Lung (tissue), 12 donors: ENCODE measurements around the gene ICE1. TPM values are rescaled to one million over a fixed set of nuclear protein-coding genes. Genes with fewer than 3 reads are reported as not detected.
A peak's percentile ranks its signal among the peaks of the same experiment; 100 is the strongest.

Source experiments
- ATAC-seq: fragments of 200-7000 bp; cut with Tn5 transposase; one replicate; pipeline ENCODE4 v1.9.1; 2020; ENCODE audit warnings: moderate number of reproducible peaks; ENCODE audit not compliant: insufficient read depth, low FRiP score
- DNase-seq, 3 donors: peaks; one replicate each; pipeline ENCODE4 v3.0.0-alpha.2; 2013 to 2017
- H3K27ac ChIP-seq, 2 donors: one replicate each; pipeline ENCODE4 v1.5.1; 2013; ENCODE audit warnings: mild to moderate bottlenecking in 2 of 2, moderate library complexity in 2 of 2, control low read depth in 1 of 2, inconsistent platforms in 1 of 2, low read depth in 1 of 2, low read length in 1 of 2
- H3K27me3 ChIP-seq, 3 donors: one replicate each; pipeline ENCODE4 v1.5.1; 2013; ENCODE audit warnings: low read length in 2 of 3; ENCODE audit not compliant: control insufficient read depth in 3 of 3, insufficient read depth in 3 of 3
- H3K36me3 ChIP-seq, 4 donors: one replicate each; pipeline ENCODE4 v1.5.1; 2013; ENCODE audit warnings: low read length in 4 of 4, mild to moderate bottlenecking in 1 of 4, moderate library complexity in 1 of 4; ENCODE audit not compliant: control insufficient read depth in 4 of 4, insufficient read depth in 4 of 4
- H3K4me1 ChIP-seq, 5 donors: one replicate each; pipeline ENCODE4 v1.5.1; 2013; ENCODE audit warnings: low read length in 5 of 5, mild to moderate bottlenecking in 2 of 5, moderate library complexity in 1 of 5; ENCODE audit not compliant: control insufficient read depth in 5 of 5, insufficient read depth in 5 of 5
- H3K4me3 ChIP-seq: one replicate; pipeline ENCODE4 v1.5.1; 2013; ENCODE audit warnings: mild to moderate bottlenecking, control low read depth, moderate library complexity
- H3K9ac ChIP-seq, 2 donors: one replicate each; pipeline ENCODE4 v1.5.1; 2013; ENCODE audit warnings: low read length in 2 of 2, control low read depth in 1 of 2; ENCODE audit not compliant: insufficient read depth in 1 of 2
- H3K9me3 ChIP-seq, 4 donors: one replicate each; pipeline ENCODE4 v1.5.1; 2013; ENCODE audit warnings: low read length in 3 of 4, mild to moderate bottlenecking in 1 of 4, moderate library complexity in 1 of 4; ENCODE audit not compliant: control insufficient read depth in 4 of 4, insufficient read depth in 3 of 4
- WGBS, 2 donors: extraction: QIAGEN DNeasy Blood & Tissue Kit; methylation state at CpG; one replicate each; pipeline ENCODE4 v1.1.7; 2013; 5-methylcytosine and 5-hydroxymethylcytosine counted together
- polyA plus RNA-seq, 2 donors: library from polyadenylated mRNA; stranded (reverse); fragments of 200-250 nt; gene quantifications; one replicate each; pipeline ENCODE4 v1.2.1, GENCODE V29; 2013
- total RNA-seq, 2 donors: library from RNA; depleted of rRNA in 1 of 2; stranded (reverse); fragments of >200 nt in 1 of 2; gene quantifications; one replicate each; pipeline ENCODE4 v1.2.1, GENCODE V29; 2014 to 2021
- TF ChIP-seq, protein P1 (sequence below): IDR thresholded peaks from 2 replicates; pipeline ENCODE4 v1.5.1; 2012; ENCODE audit warnings: mild to moderate bottlenecking; ENCODE audit errors: control extremely low read depth, extremely low read depth
- donor health status: control.
- donor health status: control.
- donor health status: Bipolar disorder and iron deficiency.
- donor health status: healthy.
- donor health status: DM: yes; HTN: yes; CAD: no.

Gene ICE1
- total and polyA plus RNA-seq, 4 donors: 4.9 to 33.3 (median 14.8) TPM

DNA sequence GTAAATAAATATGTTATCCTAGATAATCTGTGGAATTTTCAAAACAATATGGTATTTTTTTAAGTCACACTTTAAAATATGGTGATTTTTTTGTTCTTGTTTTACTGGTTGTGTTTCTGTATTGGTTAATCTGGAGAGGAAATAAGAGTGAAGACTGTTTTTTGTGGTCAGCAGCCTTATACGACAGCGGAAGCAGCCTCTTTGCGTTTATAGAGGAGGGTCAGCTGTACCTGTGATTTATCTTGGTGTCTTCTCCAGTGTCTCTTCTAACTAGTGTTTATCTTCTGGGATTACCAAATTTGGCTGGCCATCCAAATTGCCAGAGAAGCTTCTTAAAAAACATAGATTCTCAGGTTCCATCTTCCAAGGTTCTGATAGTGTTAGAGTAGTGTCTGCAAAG, 58.7 kb downstream of the ICE1 start:
- H3K4me1 ChIP-seq: peaks cover 0 to 4% (median 0%) of the 10 kb centered on the region in 5 donors
- TF ChIP-seq, protein P1, sequence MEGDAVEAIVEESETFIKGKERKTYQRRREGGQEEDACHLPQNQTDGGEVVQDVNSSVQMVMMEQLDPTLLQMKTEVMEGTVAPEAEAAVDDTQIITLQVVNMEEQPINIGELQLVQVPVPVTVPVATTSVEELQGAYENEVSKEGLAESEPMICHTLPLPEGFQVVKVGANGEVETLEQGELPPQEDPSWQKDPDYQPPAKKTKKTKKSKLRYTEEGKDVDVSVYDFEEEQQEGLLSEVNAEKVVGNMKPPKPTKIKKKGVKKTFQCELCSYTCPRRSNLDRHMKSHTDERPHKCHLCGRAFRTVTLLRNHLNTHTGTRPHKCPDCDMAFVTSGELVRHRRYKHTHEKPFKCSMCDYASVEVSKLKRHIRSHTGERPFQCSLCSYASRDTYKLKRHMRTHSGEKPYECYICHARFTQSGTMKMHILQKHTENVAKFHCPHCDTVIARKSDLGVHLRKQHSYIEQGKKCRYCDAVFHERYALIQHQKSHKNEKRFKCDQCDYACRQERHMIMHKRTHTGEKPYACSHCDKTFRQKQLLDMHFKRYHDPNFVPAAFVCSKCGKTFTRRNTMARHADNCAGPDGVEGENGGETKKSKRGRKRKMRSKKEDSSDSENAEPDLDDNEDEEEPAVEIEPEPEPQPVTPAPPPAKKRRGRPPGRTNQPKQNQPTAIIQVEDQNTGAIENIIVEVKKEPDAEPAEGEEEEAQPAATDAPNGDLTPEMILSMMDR: no peak
- no peak overlapping the region for H3K9ac ChIP-seq
- no peak overlapping the region for H3K27ac ChIP-seq
- H3K36me3 ChIP-seq: peaks cover 6 to 15% (median 7%) of the 10 kb centered on the region in 4 donors
- 42 to 71% methylated on average over 3 of the region's 3 CpGs for WGBS, 2 donors
- H3K9me3 ChIP-seq: peaks cover 0 to 2% (median 0%) of the 10 kb centered on the region in 4 donors
- DNase-seq (no peak), ATAC-seq (no peak)
- no peaks in the 10 kb centered on the region for H3K27me3 ChIP-seq
- no peak overlapping the region for H3K4me3 ChIP-seq

DNA sequence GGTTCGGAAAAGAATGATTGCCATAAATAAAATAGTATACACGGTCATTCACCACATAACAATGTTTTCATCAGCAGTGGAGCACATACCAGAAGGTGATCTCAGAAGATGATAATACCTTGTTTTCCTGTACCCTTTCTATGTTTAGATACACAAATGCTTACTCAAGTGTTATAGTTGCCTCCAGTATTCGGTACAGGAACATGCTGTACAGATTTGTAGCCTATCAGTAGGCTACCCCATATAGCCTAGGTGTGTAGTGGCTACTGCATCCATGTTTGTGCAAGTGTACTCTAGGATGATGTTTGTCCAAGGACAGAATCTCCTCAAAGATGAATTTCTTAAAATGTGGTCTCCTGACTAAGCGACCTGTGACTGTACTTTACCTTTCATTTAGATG, 59.2 kb downstream of the ICE1 start:
- no peak for ATAC-seq
- no peak overlapping the region for H3K27ac ChIP-seq
- no peak overlapping the region for H3K4me3 ChIP-seq
- H3K9ac ChIP-seq: no peak overlapping the region
- peaks cover 0 to 4% (median 0%) of the 10 kb centered on the region in 5 donors for H3K4me1 ChIP-seq
- WGBS, 2 donors: 94 to 97% methylated on average over 4 of the region's 4 CpGs
- peaks cover 3 to 11% (median 5%) of the 10 kb centered on the region in 4 donors for H3K36me3 ChIP-seq
- TF ChIP-seq, protein P1: no peak
- DNase-seq: no peak
- H3K27me3 ChIP-seq: no peaks in the 10 kb centered on the region
- H3K9me3 ChIP-seq: peaks cover 0 to 2% (median 0%) of the 10 kb centered on the region in 4 donors

DNA sequence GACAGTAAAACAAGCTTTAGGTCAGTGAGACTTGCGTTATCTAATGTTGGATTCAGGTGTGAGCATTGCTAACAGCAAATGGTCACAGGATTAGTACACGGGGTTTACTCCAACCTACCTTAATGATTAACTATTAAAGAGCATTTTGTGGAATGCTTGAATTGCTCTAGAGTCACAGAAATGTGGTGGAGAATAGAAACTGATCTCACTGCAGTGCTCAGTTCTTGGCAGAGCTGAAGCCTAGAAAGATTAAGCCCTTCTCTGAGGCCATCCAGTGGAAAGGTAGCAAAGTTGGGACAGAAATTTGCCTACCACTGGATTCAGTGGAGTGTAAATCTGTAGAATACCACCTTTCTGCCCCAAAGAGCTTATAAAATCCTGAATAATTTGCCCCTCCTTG, 60.9 kb downstream of the ICE1 start:
- ATAC-seq (no peak), DNase-seq (peak in 1 of 3 donors; percentile 32)
- Histone ChIP-seq H3K9me3 (peaks cover 0 to 2% (median 0%) of the 10 kb centered on the region in 4 donors), H3K9ac (no peak overlapping the region), H3K4me3 (no peak overlapping the region), H3K4me1 (peaks cover 0 to 4% (median 0%) of the 10 kb centered on the region in 5 donors), H3K36me3 (peaks cover 4 to 9% (median 7%) of the 10 kb centered on the region in 4 donors), H3K27me3 (no peaks in the 10 kb centered on the region), H3K27ac (no peak overlapping the region)
- TF ChIP-seq, protein P1: no peak
- 76 to 93% methylated on average over 2 of the region's 2 CpGs for WGBS, 2 donors
